NCI-H748 (cell line): ENCODE results near the gene RABGEF1.
A peak's percentile ranks its signal among the peaks of the same experiment; 100 is the strongest.
"Not testable (repeated sequence)": the region's sequence is repeated elsewhere in the genome, so short reads cannot be mapped to it uniquely, and the experiment has no call there.

ENCODE experiments used
- DNase-seq: peaks from one replicate; lab custom pipeline; 2025; ENCODE audit not compliant: unreplicated experiment; lab: John Stamatoyannopoulos, UW

RABGEF1 gene

GRCh38 chr7:66735154-66735553, 5.4 kb upstream of the RABGEF1 start:
- DNase-seq, result no peak

- no peak for DNase-seq
Measured at GRCh38 chr7:66735850-66736249, 4.7 kb upstream of the RABGEF1 start.

DNA sequence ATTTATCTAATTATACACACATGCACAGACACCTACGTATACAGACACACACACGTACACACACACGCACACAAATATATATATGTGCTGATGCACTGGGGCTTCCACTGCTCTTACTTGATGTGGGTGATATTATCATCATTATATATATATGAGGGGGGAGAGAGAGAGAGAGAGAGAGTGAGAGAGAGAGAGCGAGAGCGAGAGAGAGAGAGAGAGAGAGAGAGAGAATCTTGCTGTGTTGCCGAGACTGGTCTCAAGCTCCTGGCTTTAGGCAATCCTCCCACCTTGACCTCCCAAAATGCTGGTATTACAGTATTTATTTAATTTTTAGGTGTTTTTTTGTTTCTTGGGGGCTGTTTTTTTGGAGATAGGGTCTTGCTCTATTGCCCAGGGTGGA, 3.6 kb upstream of the RABGEF1 start:
- DNase-seq, result no peak

DNA sequence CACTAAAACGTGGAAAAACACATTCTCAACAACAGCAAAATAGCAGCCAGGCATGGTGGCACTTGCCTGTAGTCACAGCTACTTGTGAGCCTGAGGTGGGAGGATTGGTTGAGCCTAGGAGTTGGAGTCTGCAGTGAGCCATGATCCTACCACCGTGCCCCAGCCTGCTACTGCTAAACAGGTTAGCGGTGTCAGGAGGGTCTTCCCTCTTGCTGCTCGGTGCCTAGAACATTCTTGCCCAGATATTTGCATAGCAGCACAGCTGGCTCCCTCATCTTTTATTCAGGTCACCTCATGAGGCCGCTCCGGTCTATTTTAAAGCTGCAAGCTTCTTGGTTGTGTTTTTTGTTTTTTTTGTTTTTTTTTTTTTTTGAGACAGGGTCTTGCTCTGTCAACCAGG, 2.9 kb upstream of the RABGEF1 start:
- no peak for DNase-seq

GRCh38 chr7:66739477-66739876, 1.1 kb upstream of the RABGEF1 start:
- no peak for DNase-seq

GRCh38 chr7:66739953-66740301, 606 bp upstream of the RABGEF1 start:
- DNase-seq, result peak; percentile 28

DNA sequence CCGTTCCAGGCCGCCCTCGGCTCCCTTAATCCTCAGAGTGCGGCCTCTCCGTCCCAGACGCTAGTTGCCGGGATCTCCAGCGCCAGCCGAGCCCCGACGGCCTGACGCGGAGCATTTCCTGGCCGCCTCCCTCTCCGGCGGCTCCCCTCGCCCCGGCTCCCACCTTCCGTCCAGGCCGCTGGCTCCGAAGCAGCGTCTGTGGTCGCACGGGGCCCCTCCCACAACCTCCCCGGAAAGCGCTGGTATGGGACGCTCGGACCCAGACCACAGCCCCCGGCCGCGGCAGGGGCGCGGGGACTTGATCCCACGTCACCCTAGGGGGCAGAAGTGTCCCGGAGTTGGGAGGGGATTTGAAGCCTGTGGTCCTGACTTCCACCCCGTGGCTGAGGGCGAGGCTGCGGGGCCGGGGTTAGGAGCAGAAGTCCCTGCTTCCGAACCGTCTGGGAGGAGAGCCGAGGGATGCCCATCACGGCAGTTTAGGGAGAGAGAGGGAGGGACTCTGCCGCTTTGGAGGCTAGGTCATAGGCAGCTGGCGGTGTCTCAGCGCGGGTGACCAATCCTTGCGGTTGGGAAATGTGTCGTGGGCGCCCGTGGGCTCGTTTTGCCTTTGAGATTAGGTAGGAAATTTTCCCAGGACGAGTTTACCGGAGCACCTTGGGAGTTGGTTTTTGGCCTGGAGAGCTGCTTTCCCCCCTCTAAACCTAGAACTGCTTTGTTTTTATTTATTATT, 612 bp downstream of the RABGEF1 start:
- DNase-seq, result peak; percentile 61

DNA sequence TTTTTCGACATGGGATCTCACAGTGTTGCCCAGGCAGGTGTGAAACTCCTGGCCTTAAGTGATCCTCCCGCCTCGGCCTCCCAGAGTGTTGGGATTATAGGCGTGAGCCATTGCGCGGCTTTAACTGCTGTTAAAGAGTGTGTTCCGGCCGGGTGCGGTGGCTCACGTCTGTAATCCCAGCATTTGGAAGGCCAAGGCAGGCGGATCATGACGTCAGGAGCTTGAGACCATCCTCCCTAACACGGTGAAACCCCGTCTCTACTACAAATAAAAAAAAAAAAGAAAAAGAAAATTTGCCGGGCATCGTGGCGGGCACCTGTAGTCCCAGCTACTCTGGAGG, 1.1 kb downstream of the RABGEF1 start:
- DNase-seq, result peak; percentile 12

DNA sequence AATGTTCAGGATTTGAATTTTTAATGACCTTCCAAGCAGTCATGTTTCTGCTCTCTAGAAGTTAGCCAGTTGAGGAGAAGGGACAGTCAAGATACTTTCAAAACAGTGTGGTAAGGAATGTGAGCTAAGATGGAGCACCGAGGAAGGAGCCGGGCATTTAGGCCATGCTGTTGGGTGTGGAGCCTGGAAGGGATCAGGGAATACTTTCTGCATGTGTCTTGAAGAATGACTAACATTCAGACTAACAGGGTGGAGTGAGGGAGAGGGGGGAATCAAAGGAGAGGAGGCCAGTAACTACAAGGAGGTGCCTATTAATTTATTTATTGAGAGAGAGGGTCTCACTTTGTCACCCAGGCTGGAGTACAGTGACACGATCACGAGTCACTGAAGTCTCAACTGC, 1.8 kb downstream of the RABGEF1 start:
- DNase-seq, result not testable (repeated sequence)

- no peak for DNase-seq
Measured at GRCh38 chr7:66743920-66744319, 3.4 kb downstream of the RABGEF1 start.

DNA sequence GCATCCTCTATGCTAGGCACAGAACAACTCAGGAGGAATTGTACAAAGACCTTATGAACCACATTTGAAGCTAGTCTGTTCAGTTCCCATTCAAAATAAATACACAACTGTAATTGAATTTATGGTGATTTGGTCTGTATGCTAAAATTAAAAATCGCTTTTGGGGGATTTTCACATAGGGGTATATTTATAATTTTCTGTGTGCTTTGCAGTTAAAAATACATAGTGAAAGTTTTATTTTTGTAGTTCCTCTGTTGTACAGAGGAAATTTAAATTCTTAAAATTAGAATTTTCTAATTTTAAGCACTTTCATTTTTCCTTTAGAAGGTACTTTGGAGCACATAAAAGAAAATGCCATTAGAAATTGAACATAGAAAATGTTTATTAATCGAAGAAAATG, 6.9 kb downstream of the RABGEF1 start:
- DNase-seq, result no peak

GRCh38 chr7:66747881-66748511, 7.5 kb downstream of the RABGEF1 start:
- no peak for DNase-seq

GRCh38 chr7:66748791-66749190, 8.3 kb downstream of the RABGEF1 start:
- DNase-seq, result no peak

GRCh38 chr7:66751945-66752344, 11.4 kb downstream of the RABGEF1 start:
- DNase-seq, result no peak

- no peak for DNase-seq
Measured at GRCh38 chr7:66754541-66754940, 14.0 kb downstream of the RABGEF1 start.

GRCh38 chr7:66755059-66755458, 14.5 kb downstream of the RABGEF1 start:
- DNase-seq, result not testable (repeated sequence)

DNA sequence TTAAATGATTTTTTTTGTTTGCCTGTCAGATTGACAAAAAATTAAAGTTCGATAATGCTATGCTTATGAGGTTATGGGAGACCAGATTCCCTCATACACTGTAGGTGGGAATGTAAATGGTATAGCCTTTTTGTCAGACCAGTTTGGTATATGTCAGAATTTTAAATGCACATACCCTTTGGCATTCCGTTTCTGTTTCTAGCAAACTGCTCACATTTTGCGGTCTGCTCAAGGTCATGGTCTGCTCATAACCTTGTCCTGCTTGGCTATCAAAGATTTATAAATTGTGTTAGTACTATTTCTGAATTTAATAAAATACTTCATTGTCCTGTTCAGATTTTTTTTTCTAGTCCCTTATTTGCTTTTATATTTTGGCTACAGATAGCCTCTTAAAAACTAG, 15.7 kb downstream of the RABGEF1 start:
- not testable (repeated sequence) for DNase-seq

- DNase-seq, result no peak
Measured at GRCh38 chr7:66756889-66757288, 16.4 kb downstream of the RABGEF1 start.

DNA sequence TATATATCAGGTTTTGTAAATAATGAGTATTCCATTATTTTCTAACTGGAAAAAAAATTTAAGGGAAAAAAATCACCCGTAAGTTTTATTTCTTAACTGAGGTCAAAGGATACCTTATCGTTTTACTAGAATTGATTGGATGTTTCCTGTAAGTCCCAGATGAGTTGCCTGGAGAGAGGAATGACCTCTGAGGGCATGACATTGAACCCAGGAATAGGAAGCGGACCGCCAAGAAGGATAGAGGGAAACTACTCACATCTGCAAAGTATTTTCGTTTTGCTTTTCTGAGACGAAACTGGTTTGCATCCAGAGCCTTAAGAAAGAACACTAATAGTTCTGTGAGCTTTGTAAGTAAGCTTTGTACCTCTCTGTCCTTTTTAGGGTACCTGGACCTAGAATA, 17.4 kb downstream of the RABGEF1 start:
- DNase-seq, result no peak

DNA sequence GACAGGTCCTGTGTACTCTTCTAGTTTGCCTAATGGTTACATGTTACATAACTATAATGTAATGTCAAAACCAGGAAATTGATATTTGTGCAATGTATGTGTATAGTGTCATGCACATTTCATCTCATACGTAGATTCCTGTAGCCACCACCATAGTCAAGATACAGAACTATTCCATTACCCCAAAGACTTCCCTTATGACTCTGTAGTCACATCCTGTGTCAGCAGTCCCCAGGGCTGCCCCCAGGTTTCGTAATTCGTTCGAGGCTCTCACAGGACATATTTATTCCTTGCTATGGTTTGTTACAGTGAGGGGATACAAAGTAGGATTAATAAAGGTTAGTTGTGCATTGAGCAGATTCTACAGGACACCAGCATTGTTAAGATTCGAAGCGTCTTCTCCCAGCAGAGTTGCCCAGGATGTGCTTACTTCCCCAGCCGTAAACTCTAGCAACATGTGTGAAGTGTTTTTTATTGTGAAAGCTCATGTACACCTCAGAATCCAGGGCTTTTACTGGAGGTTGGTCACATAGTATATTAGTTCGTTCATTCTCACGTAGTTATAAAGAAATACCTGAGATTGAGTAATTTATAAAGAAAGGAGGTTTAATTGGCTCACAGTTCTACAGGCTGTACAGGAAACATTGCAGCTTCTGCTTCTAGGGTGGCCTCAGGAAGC, 18.6 kb downstream of the RABGEF1 start:
- no peak for DNase-seq

GRCh38 chr7:66763183-66763582, 22.6 kb downstream of the RABGEF1 start:
- DNase-seq, result not testable (repeated sequence)

- not testable (repeated sequence) for DNase-seq
Measured at GRCh38 chr7:66763633-66764355, 23.3 kb downstream of the RABGEF1 start.
